ENCODE results near the gene SPNS1. TPM values are rescaled to one million over a fixed set of nuclear protein-coding genes. Genes with fewer than 3 reads are reported as not detected.

SPNS1 gene
- total RNA-seq, 1 donor from 2014 or later: 68.4 TPM

DNA sequence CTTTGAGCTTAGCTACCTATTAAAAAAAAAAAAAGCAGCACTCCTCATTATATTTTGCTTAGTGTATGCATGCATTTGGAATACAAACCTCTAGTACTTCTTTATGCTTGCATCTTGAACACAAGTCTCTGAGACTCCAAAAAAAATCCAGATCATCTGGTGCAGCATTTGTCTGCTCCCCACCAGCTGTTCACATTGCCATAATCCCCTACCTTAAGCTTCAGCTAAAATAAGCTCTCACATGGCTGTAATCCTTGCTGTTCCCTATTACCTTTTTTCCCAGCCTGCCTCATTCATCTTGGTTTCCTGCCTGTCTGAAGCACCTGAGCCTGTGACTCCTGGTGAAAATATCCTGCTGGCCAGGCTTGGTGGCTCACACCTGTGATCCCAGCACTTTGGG is 31.3 kb upstream of the SPNS1 start:
- H3K4me1 Mint-ChIP-seq (ENCODE audit: unreplicated experiment): peaks cover 8% of the 10 kb centered on the region
- no peak overlapping the region for H3K4me3 Mint-ChIP-seq (ENCODE audit: unreplicated experiment)
- no peaks in the 10 kb centered on the region for H3K36me3 Mint-ChIP-seq (ENCODE audit: low read depth, unreplicated experiment)
- no peak overlapping the region for H3K27ac Mint-ChIP-seq (ENCODE audit: unreplicated experiment)
- TF ChIP-seq, protein P1, sequence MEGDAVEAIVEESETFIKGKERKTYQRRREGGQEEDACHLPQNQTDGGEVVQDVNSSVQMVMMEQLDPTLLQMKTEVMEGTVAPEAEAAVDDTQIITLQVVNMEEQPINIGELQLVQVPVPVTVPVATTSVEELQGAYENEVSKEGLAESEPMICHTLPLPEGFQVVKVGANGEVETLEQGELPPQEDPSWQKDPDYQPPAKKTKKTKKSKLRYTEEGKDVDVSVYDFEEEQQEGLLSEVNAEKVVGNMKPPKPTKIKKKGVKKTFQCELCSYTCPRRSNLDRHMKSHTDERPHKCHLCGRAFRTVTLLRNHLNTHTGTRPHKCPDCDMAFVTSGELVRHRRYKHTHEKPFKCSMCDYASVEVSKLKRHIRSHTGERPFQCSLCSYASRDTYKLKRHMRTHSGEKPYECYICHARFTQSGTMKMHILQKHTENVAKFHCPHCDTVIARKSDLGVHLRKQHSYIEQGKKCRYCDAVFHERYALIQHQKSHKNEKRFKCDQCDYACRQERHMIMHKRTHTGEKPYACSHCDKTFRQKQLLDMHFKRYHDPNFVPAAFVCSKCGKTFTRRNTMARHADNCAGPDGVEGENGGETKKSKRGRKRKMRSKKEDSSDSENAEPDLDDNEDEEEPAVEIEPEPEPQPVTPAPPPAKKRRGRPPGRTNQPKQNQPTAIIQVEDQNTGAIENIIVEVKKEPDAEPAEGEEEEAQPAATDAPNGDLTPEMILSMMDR (IDR thresholded peaks at IDR 0.05; ENCODE audit: unreplicated experiment): no peak
- no peaks in the 10 kb centered on the region for H3K9me3 Mint-ChIP-seq (ENCODE audit: unreplicated experiment)
- peaks cover 5% of the 10 kb centered on the region for H3K27me3 Mint-ChIP-seq (ENCODE audit: unreplicated experiment)
- DNase-seq (ENCODE audit: low spot score): no peak

DNA sequence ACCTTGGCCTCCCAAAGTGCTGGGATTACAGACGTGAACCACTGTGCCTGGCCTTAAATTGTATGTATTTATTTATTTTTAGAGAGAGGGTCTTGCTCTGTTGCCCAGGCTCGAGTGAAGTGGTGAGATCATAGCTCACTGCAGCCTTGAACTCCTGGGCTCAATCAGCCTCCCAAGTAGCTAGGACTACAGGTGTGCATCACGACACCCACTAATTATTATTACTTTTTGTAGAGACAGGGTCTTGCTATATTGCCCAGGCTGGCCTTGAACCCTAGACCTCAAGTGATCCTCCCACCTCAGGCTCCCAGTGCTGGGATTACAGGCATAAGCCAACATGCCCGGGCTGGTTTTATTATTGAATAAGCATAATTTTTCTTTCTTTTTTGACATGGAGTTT is 27.9 kb upstream of the SPNS1 start:
- peaks cover 8% of the 10 kb centered on the region for H3K4me1 Mint-ChIP-seq (ENCODE audit: unreplicated experiment)
- H3K9me3 Mint-ChIP-seq (ENCODE audit: unreplicated experiment): no peaks in the 10 kb centered on the region
- TF ChIP-seq, protein P1 (IDR thresholded peaks at IDR 0.05; ENCODE audit: unreplicated experiment): no peak
- no peak for DNase-seq (ENCODE audit: low spot score)
- peaks cover 7% of the 10 kb centered on the region for H3K27me3 Mint-ChIP-seq (ENCODE audit: unreplicated experiment)
- no peak overlapping the region for H3K4me3 Mint-ChIP-seq (ENCODE audit: unreplicated experiment)
- H3K27ac Mint-ChIP-seq (ENCODE audit: unreplicated experiment): no peak overlapping the region
- H3K36me3 Mint-ChIP-seq (ENCODE audit: low read depth, unreplicated experiment): no peaks in the 10 kb centered on the region

DNA sequence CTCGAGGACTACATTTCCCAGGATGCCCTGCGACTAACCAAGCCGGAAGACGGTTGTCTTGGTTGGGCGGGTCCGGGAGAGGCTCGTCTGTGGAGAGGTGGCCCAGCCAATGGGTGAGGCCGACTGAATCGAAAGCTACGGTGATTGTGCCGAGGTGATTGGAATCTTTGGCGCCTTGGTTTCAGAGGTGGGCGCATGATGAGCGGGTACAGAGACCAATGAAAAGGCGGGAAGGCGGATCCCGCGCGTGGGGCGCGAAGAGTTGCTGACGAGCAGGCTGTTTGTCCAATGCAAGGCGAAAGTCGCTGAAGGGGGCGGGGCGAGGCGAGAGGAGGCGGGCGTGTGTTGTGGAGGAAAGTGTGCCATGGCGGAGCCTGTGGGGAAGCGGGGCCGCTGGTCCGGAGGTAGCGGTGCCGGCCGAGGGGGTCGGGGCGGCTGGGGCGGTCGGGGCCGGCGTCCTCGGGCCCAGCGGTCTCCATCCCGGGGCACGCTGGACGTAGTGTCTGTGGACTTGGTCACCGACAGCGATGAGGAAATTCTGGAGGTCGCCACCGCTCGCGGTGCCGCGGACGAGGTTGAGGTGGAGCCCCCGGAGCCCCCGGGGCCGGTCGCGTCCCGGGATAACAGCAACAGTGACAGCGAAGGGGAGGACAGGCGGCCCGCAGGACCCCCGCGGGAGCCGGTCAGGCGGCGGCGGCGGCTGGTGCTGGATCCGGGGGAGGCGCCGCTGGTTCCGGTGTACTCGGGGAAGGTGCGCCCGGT is 23.7 kb upstream of the SPNS1 start, which contains the start of gene NFATC2IP:
Gene NFATC2IP (plus strand): TSS at position 290 of the 762 bp plus-strand sequence. CDS start 75 bp downstream, at position 365.
- TF ChIP-seq, protein P1 (IDR thresholded peaks at IDR 0.05; ENCODE audit: unreplicated experiment): no peak
- peaks cover 4% of the 10 kb centered on the region for H3K36me3 Mint-ChIP-seq (ENCODE audit: low read depth, unreplicated experiment)
- peaks cover 6% of the 10 kb centered on the region for H3K4me1 Mint-ChIP-seq (ENCODE audit: unreplicated experiment)
- no peaks in the 10 kb centered on the region for H3K9me3 Mint-ChIP-seq (ENCODE audit: unreplicated experiment)
- DNase-seq (ENCODE audit: low spot score): peak; percentile 98
- peak within 1 kb of the TSS; percentile 86 for H3K27ac Mint-ChIP-seq (ENCODE audit: unreplicated experiment)
- H3K4me3 Mint-ChIP-seq (ENCODE audit: unreplicated experiment): peak within 1 kb of the TSS; percentile 97
- H3K27me3 Mint-ChIP-seq (ENCODE audit: unreplicated experiment): peaks cover 4% of the 10 kb centered on the region

DNA sequence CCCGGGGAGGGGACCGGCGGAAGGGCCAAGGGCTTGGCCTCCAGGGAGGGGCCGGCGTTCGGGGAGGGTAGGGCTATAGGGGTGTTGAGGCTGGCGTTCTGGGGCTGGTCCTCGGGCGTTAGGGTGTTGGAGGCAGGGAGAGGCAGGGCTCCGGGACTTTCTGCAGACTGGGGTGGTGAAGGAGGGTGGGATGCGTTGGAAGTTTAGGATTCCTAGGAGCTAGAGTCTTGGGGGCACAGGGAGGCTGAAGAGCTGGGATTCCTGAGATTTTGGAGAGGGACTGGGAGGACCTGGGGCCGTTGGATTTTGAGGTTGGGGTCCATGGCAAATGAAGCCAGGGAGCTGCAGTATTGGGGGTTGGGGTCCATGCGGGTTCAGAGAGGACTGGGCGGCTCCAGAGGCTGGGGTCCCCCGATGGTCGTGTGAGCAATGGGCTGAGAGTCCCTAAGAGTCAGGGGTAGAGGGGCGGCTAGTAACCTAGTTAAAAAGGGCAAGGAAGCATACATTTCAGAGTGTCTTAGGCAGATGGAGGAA is 23.1 kb upstream of the SPNS1 start:
- H3K4me1 Mint-ChIP-seq (ENCODE audit: unreplicated experiment): peaks cover 6% of the 10 kb centered on the region
- TF ChIP-seq, protein P1 (IDR thresholded peaks at IDR 0.05; ENCODE audit: unreplicated experiment): no peak
- DNase-seq (ENCODE audit: low spot score): no peak
- peaks cover 7% of the 10 kb centered on the region for H3K36me3 Mint-ChIP-seq (ENCODE audit: low read depth, unreplicated experiment)
- peak overlapping the region; percentile 79 for H3K27ac Mint-ChIP-seq (ENCODE audit: unreplicated experiment)
- H3K4me3 Mint-ChIP-seq (ENCODE audit: unreplicated experiment): peak overlapping the region; percentile 97
- no peaks in the 10 kb centered on the region for H3K9me3 Mint-ChIP-seq (ENCODE audit: unreplicated experiment)
- peaks cover 4% of the 10 kb centered on the region for H3K27me3 Mint-ChIP-seq (ENCODE audit: unreplicated experiment)

DNA sequence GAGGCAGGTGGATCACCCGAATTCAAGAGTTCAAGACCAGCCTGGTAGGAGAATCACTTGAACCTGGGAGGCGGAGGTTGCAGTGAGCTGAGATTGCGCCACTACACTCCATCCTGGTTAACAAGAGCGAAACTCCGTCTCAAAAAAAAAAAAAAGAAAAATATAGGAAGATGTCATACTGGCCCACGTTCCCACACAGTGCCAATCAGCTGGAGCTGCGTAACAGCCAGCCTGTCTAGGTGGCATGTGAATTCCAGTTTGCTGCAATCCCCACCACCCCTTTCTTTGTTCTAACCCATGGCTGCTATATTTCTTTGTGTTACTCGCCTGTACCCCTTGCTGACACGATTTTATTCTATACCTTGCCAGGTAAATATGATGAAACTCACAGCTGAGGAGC is 16.4 kb upstream of the SPNS1 start:
- Mint-ChIP-seq H3K36me3 (ENCODE audit: low read depth, unreplicated experiment) (peaks cover 31% of the 10 kb centered on the region), H3K9me3 (ENCODE audit: unreplicated experiment) (no peaks in the 10 kb centered on the region), H3K4me1 (ENCODE audit: unreplicated experiment) (no peaks in the 10 kb centered on the region), H3K4me3 (ENCODE audit: unreplicated experiment) (no peak overlapping the region), H3K27ac (ENCODE audit: unreplicated experiment) (no peak overlapping the region), H3K27me3 (ENCODE audit: unreplicated experiment) (no peaks in the 10 kb centered on the region)
- DNase-seq (ENCODE audit: low spot score): no peak
- TF ChIP-seq, protein P1 (IDR thresholded peaks at IDR 0.05; ENCODE audit: unreplicated experiment): no peak
